ENCODE results near the gene ARHGEF26.
A peak's percentile ranks its signal among the peaks of the same experiment; 100 is the strongest.

ARHGEF26 gene

GRCh38 chr3:154101250-154101649, 19.9 kb upstream of the ARHGEF26 start:
- H3K36me3 Mint-ChIP-seq: no peaks in the 10 kb centered on the region
- no peak overlapping the region for H3K27ac Mint-ChIP-seq
- ATAC-seq: no peak
- no peaks in the 10 kb centered on the region for H3K4me1 Mint-ChIP-seq
- H3K9me3 Mint-ChIP-seq: no peaks in the 10 kb centered on the region
- no peaks in the 10 kb centered on the region for H3K27me3 Mint-ChIP-seq
- H3K4me3 Mint-ChIP-seq: no peak overlapping the region

DNA sequence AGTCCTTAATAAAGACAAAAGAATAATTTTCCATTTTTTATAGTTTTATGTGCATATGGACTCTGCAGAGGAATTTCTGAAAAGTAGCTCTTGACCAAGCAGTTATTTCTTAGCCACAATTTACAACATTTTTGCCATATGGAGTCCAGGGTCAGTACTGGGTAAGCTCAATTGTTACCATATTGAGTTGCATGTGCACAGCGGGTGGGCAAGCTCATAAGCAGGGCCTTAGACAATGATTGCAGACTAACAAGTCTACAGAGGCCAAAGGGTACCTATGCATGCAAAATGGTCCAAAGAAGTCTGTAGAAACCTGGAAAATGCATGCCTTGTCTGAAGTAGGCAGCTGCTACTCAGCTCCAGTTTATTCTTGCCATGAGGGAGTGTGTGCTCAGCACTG, 19.0 kb upstream of the ARHGEF26 start:
- ATAC-seq: no peak
- Mint-ChIP-seq H3K36me3 (no peaks in the 10 kb centered on the region), H3K4me3 (no peak overlapping the region), H3K27me3 (no peaks in the 10 kb centered on the region), H3K4me1 (no peaks in the 10 kb centered on the region), H3K9me3 (no peaks in the 10 kb centered on the region), H3K27ac (no peak overlapping the region)

GRCh38 chr3:154105218-154105975, 15.8 kb upstream of the ARHGEF26 start:
- no peak for ATAC-seq
- Mint-ChIP-seq H3K4me1 (no peaks in the 10 kb centered on the region), H3K27me3 (no peaks in the 10 kb centered on the region), H3K36me3 (no peaks in the 10 kb centered on the region), H3K27ac (no peak overlapping the region), H3K4me3 (no peak overlapping the region), H3K9me3 (no peaks in the 10 kb centered on the region)

DNA sequence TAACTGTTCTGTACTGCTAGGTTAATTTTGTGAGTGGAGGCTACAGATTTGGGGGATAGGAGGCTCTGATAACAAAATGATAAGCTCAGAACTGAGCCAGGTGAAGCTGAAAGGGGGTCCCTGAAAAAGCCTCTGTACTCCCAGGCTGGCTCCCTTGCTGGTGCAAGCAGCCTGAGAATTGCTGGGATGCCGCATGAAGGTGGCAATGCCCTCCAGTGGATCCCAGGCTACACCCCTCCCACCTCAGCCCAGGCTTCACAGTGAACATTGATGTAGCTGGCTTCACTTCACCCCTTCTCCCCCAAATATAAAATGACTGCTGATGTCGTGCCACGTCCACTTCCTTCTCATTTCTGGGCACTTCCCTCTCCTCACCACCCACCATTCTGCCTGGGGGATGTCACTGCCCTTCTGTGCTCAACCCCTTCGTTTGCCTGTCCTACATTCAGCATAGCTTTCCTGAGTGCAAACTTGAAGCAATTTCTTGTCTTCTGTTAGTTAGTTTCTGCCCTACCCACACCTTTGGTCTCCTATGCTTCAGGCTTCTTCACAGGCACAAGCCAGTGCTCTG, 9.7 kb upstream of the ARHGEF26 start:
- Mint-ChIP-seq H3K9me3 (no peaks in the 10 kb centered on the region), H3K4me1 (no peaks in the 10 kb centered on the region), H3K36me3 (no peaks in the 10 kb centered on the region), H3K4me3 (no peak overlapping the region), H3K27me3 (no peaks in the 10 kb centered on the region), H3K27ac (no peak overlapping the region)
- no peak for ATAC-seq

- Mint-ChIP-seq H3K4me3 (no peak overlapping the region), H3K36me3 (no peaks in the 10 kb centered on the region), H3K9me3 (no peaks in the 10 kb centered on the region), H3K4me1 (no peaks in the 10 kb centered on the region), H3K27me3 (peaks cover 6% of the 10 kb centered on the region), H3K27ac (no peak overlapping the region)
- ATAC-seq: no peak
Measured at GRCh38 chr3:154112146-154112852, 8.9 kb upstream of the ARHGEF26 start.

- ATAC-seq: no peak
- Mint-ChIP-seq H3K4me3 (no peak overlapping the region), H3K9me3 (no peaks in the 10 kb centered on the region), H3K27me3 (peaks cover 15% of the 10 kb centered on the region), H3K27ac (no peak overlapping the region), H3K4me1 (no peaks in the 10 kb centered on the region), H3K36me3 (no peaks in the 10 kb centered on the region)
Measured at GRCh38 chr3:154113609-154114008, 7.6 kb upstream of the ARHGEF26 start.

DNA sequence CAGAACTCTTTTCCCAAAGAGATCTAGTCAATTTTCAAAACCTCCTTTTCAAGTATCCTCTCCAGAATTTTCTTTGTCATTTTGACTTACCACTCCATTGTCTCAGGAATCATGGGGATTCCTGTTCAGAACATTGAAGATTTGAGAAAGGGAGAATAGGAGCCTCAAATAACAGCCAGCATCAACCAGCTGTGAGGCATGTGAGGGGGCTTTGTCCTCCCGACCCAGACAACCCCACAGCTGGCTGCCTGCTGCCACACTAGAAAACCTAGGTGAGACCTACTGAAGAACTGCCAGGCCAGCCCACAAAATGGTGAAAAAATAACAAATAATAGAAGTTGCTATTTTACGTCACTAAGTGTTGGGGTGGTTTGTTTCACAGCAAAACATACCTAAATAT, 5.9 kb upstream of the ARHGEF26 start:
- Mint-ChIP-seq H3K9me3 (no peaks in the 10 kb centered on the region), H3K4me3 (no peak overlapping the region), H3K27ac (no peak overlapping the region), H3K27me3 (peaks cover 32% of the 10 kb centered on the region), H3K4me1 (peaks cover under 1% of the 10 kb centered on the region), H3K36me3 (no peaks in the 10 kb centered on the region)
- no peak for ATAC-seq

DNA sequence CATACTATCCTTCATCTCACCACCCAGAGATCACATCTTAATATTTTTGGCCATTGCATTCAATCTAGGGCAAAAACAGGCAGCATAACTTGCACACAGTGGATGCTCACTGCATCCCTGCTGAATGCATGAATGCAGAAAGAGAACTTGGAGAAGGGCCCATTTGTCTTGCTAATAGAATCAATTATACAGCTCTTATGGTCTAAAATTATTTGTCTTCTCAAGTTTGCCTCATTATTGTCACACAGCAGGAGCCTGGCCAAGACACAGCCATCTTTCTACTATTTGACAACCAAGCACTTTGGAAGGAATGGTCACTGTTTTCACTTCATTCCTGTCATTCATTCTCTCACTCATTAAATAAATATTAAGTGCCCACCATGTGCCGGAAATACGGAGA, 1.2 kb upstream of the ARHGEF26 start:
- H3K4me1 Mint-ChIP-seq: peaks cover 25% of the 10 kb centered on the region
- no peak for ATAC-seq
- no peak overlapping the region for H3K27ac Mint-ChIP-seq
- no peaks in the 10 kb centered on the region for H3K9me3 Mint-ChIP-seq
- H3K4me3 Mint-ChIP-seq: peak overlapping the region; percentile 10
- H3K36me3 Mint-ChIP-seq: no peaks in the 10 kb centered on the region
- peaks cover 66% of the 10 kb centered on the region for H3K27me3 Mint-ChIP-seq

DNA sequence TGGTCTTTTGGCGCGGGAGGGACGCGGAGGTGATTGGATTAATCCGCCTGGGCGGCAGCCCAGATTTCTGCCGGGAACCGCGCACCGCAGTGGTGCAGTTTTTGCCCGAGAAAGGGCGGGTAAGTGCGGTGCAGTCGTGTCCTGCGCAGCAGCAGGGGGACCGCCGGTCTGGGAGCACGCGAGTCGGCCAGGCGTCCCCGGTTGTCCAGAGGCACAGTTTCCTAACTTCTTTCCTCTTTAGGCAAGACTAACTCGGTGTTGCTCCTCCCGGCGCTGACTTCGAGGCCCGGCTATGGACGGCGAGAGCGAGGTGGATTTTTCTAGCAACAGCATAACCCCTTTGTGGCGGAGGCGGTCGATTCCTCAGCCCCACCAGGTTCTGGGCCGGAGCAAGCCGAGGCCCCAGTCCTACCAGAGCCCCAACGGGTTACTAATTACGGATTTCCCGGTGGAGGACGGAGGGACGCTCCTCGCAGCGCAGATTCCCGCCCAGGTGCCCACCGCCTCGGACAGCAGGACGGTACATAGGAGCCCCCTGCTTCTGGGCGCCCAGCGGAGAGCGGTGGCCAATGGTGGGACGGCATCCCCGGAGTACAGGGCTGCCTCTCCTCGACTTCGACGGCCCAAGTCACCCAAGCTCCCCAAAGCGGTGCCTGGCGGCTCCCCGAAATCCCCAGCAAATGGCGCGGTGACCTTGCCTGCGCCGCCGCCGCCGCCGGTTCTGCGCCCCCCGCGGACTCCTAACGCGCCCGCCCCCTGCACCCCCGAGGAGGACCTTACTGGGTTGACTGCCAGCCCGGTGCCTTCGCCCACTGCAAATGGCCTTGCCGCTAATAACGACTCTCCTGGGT, 736 bp downstream of the ARHGEF26 start:
- peaks cover 63% of the 10 kb centered on the region for H3K27me3 Mint-ChIP-seq
- no peaks in the 10 kb centered on the region for H3K9me3 Mint-ChIP-seq
- no peak overlapping the region for H3K27ac Mint-ChIP-seq
- H3K4me3 Mint-ChIP-seq: peak overlapping the region; percentile 65
- ATAC-seq: peak; percentile 32
- H3K4me1 Mint-ChIP-seq: peaks cover 25% of the 10 kb centered on the region
- H3K36me3 Mint-ChIP-seq: no peaks in the 10 kb centered on the region

DNA sequence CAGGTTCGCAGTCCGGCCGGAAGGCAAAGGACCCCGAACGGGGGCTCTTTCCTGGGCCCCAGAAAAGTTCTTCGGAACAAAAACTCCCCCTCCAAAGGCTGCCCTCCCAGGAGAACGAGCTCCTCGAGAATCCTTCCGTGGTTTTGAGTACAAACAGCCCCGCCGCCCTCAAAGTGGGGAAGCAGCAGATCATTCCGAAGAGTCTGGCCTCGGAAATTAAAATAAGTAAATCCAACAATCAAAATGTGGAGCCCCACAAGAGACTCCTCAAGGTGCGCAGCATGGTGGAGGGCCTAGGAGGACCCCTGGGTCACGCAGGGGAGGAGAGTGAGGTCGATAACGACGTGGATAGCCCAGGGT, 1.3 kb downstream of the ARHGEF26 start:
- no peaks in the 10 kb centered on the region for H3K36me3 Mint-ChIP-seq
- no peak for ATAC-seq
- peaks cover 25% of the 10 kb centered on the region for H3K4me1 Mint-ChIP-seq
- no peak overlapping the region for H3K4me3 Mint-ChIP-seq
- H3K27ac Mint-ChIP-seq: no peak overlapping the region
- peaks cover 57% of the 10 kb centered on the region for H3K27me3 Mint-ChIP-seq
- no peaks in the 10 kb centered on the region for H3K9me3 Mint-ChIP-seq

DNA sequence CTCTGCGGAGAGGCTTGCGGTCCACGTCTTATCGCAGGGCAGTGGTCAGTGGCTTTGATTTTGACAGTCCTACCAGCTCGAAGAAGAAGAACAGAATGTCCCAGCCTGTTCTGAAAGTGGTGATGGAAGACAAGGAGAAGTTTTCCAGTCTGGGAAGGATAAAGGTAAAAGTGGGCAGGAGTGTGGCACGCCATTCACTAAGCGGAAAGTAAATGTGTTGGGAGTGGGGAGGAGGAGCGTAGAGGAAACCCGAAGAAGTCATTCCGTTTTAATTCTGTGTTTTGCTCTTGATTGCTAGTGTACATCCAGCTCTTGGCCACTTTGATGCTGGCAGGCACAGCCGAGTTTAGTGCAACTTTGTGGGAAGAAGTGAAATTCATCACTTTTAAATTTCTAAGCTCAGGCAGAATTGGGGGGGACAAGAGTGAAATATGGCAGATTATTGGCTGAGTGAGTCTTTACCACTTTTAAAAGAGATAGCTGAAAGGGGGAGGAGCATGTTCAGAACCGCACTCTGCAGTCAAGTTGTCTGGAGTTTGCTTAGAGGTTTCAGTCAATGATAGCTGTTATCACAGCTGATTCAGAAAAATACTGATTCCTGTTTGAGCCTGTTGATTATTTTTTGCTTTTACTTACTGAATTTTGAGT, 1.8 kb downstream of the ARHGEF26 start:
- Mint-ChIP-seq H3K4me1 (peaks cover 25% of the 10 kb centered on the region), H3K27ac (no peak overlapping the region), H3K4me3 (no peak overlapping the region), H3K36me3 (no peaks in the 10 kb centered on the region), H3K9me3 (no peaks in the 10 kb centered on the region), H3K27me3 (peaks cover 52% of the 10 kb centered on the region)
- ATAC-seq: no peak

DNA sequence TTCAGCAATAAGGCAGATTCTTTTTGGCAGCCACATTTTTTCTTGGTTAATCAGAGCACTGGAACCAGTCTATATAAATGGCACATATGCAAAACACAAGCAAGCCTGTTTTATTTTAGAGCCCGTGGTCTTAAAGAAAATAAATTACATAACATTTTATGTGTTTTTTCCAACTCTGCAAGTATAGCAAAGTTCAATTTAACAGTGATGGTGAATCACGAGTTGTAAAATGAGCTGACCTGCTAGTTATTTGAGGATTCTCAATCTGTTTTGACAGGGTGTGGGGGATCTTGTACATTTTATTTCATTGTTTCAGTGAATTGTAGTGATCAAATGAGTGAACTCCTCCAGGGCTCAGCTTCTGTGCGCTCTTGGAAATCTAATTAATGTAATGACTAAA, 2.7 kb downstream of the ARHGEF26 start:
- H3K27me3 Mint-ChIP-seq: peaks cover 47% of the 10 kb centered on the region

DNA sequence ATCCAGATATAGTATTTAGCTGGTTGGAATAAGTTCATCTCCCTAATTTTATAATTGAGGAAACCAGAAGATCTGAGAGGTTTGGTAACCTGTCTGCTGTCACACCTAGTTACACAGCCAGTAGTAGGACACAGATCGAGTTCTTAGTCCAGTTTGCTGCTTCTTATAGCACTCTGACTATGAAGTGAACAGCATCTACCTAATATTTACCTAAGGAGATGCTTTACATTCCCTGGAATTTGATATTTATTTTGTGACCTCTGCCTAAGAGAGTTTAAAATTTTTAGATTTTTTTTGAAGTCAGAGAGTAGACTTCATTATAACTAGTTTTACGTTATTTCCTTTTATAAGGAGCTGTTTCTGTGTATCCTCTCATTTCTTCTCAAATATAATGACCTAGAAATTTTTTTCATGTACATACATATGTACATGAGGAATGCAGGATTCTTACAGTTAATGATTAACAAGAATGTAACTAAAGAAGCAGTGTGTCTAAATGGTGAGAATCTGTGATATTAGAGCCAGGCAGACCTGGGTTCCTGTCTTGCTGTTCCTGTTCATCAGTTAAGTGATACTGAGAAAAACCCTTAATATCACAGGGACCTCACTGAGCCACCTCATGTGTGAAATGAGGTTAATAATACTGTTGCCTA, 4.3 kb downstream of the ARHGEF26 start:
- peaks cover 33% of the 10 kb centered on the region for H3K27me3 Mint-ChIP-seq

More for the DNA sequence above, 2.7 kb downstream of the ARHGEF26 start:
- peaks cover 25% of the 10 kb centered on the region for H3K4me1 Mint-ChIP-seq
- ATAC-seq: no peak
- no peak overlapping the region for H3K4me3 Mint-ChIP-seq
- H3K36me3 Mint-ChIP-seq: no peaks in the 10 kb centered on the region
- H3K9me3 Mint-ChIP-seq: no peaks in the 10 kb centered on the region
- no peak overlapping the region for H3K27ac Mint-ChIP-seq

GRCh38 chr3:154126651-154127050, 5.5 kb downstream of the ARHGEF26 start:
- Mint-ChIP-seq H3K27ac (no peak overlapping the region), H3K36me3 (no peaks in the 10 kb centered on the region), H3K4me3 (no peak overlapping the region), H3K4me1 (peaks cover 11% of the 10 kb centered on the region), H3K9me3 (no peaks in the 10 kb centered on the region), H3K27me3 (peaks cover 29% of the 10 kb centered on the region)
- no peak for ATAC-seq

More for the DNA sequence above, 4.3 kb downstream of the ARHGEF26 start:
- H3K9me3 Mint-ChIP-seq: no peaks in the 10 kb centered on the region
- H3K4me3 Mint-ChIP-seq: no peak overlapping the region
- peaks cover 23% of the 10 kb centered on the region for H3K4me1 Mint-ChIP-seq
- H3K36me3 Mint-ChIP-seq: no peaks in the 10 kb centered on the region
- ATAC-seq: no peak
- H3K27ac Mint-ChIP-seq: no peak overlapping the region
